Astrocyte of the cerebellum (primary cell): ENCODE data around the gene NLGN3.

Experiments
- DNase-seq: peaks from one replicate; pipeline ENCODE4 v3.0.0-alpha.2; 2011; ENCODE audit warnings: low read depth
- H3K4me3 ChIP-seq: 2 replicates; pipeline ENCODE4 v1.5.1; 2011; ENCODE audit warnings: mild to moderate bottlenecking, low read depth, low read length, moderate library complexity
- in situ Hi-C: cut with HindIII; loops from 2 replicates; pipeline ENCODE4 v1.10.0; 2017; ENCODE audit warnings: low sequenced_read_pairs
- TF ChIP-seq, protein P1 (sequence below): IDR thresholded peaks from 2 replicates; pipeline ENCODE4 v1.5.1; 2012; ENCODE audit warnings: low read length, low read depth, moderate library complexity, mild to moderate bottlenecking; ENCODE audit errors: missing control alignments

NLGN3 gene

DNA sequence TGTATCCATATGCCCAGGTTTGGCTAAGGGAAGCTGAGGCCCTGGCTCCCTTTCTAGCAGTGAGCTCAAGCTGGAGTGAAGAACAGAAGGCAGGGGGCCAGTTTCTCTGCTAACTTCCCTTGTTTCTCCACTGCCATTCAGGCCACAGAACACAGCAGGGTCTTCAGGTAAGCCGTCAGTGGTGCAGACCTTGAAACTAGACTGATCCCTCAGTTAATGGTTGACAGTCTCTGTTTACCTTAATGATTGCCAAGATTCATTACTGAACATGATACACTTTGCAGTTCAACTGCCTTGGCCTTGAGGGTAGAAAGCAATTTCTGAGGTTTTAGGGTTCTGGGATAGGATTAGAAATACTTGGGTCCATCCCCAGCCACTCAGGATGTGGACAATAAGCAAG is 69.5 kb downstream of the NLGN3 start:
- no peak for DNase-seq
- TF ChIP-seq, protein P1, sequence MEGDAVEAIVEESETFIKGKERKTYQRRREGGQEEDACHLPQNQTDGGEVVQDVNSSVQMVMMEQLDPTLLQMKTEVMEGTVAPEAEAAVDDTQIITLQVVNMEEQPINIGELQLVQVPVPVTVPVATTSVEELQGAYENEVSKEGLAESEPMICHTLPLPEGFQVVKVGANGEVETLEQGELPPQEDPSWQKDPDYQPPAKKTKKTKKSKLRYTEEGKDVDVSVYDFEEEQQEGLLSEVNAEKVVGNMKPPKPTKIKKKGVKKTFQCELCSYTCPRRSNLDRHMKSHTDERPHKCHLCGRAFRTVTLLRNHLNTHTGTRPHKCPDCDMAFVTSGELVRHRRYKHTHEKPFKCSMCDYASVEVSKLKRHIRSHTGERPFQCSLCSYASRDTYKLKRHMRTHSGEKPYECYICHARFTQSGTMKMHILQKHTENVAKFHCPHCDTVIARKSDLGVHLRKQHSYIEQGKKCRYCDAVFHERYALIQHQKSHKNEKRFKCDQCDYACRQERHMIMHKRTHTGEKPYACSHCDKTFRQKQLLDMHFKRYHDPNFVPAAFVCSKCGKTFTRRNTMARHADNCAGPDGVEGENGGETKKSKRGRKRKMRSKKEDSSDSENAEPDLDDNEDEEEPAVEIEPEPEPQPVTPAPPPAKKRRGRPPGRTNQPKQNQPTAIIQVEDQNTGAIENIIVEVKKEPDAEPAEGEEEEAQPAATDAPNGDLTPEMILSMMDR, result no peak
- in situ Hi-C loops, result no loop called here
- no peak overlapping the region for H3K4me3 ChIP-seq

DNA sequence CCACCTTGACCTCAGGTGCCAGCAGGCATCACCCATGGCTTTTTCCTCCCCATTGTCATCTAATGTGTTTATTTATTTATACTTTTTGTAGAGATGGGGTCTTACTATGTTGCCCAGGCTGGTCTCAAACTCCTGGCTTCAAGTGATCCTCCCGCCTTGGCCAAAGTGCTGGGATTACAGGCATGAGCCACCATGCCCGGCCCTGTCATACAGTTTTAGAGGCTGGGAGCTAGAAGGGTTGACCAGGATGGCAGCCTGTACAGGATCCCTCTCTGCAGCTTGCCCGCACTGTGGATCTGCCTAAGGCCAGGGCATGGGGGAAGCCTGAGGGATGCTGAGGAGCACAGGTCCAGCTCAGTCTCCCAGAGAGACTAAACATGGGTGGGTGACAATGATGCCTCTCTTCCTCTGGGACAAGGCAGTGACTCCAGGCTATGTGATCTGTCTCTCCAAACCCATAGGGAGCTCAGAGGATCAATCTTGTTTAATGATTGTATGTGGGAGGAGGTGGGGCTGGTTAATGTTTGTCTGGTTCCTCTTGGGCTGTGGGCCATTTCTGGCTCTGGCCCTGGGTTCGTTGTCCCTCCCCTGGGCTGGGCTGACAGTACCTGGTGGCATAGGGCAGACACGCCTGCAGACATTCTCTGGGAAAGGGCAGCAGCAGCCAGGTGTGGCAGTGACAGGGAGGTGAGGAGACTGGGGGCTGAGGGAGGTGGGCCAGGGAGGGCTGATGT is 70.1 kb downstream of the NLGN3 start:
- TF ChIP-seq, protein P1, result no peak
- no peak overlapping the region for H3K4me3 ChIP-seq
- in situ Hi-C loops, result no loop called here
- DNase-seq, result no peak

DNA sequence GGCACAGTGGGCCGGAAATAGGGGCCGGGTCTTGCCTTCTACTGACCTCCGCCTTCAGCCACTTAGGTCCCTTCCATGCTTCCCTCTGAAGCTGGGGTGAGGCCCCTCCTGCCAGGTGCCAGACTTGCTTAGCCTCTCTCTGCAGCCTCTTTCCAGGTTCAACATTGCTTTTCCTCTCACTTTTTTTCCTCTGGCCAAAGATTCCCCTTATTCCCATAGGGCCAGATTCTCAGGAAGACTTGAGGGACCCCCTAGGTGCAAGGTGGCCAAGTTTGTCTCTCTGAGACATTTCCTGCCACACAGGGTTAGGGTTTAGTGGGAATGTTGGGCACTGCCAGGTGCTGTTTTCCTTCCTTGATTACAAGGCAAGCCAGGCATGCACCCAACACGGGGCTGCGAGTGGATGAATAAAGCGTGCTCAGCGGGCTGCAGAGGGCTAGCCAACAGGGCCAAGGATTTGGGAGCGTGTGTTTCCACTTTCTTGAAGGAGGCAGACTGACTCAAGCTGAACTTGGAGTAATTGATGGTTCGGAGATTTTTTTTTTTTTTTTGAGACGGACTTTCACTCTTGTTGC is 70.8 kb downstream of the NLGN3 start:
- DNase-seq, result no peak
- H3K4me3 ChIP-seq, result no peak overlapping the region
- TF ChIP-seq, protein P1, result no peak
- in situ Hi-C loops, result no loop called here

DNA sequence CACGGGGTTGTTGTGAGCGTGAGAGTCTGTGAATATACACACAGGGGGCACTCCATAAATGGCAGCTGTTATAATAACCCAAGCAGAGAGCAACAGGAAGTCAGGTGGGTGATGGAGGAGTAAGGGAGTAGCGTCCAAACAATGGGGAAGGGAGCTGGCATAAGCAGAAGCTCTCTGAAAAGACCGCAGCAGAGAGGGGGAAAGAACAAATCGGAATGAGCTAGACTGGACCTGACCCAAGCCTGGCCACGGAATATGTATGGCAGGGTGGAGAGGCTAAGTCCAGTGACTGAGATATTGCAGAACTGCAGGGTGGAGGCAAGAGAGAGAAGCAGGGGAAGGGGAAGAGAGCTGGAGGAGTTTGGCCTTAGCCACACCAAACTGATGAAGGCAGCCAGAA is 71.8 kb downstream of the NLGN3 start:
- in situ Hi-C loops, result no loop called here
- DNase-seq, result no peak
- H3K4me3 ChIP-seq, result no peak overlapping the region
- TF ChIP-seq, protein P1, result no peak

DNA sequence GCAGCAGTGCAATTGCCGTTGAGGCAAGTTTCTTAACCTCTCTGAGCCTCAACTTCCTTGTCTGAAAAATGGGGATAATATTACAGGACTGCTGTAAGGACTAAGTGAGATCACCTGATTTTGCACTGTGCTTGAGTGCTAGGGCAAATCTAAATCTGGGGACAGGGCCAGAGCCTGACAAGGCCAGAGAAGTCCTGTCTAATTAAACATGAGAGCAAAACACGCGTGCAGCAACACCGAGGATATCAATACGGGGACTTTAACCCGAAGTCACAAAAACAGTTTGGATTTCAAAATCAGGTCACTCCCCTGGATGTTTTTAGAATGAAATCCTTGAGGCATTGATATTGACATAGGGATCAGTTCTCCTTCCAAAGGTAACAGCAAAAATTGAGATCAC is 72.7 kb downstream of the NLGN3 start:
- TF ChIP-seq, protein P1, result no peak
- no peak for DNase-seq
- no peak overlapping the region for H3K4me3 ChIP-seq
- in situ Hi-C loops, result no loop called here
